Activated naive CD4-positive, alpha-beta T cell treated with anti-CD3 and anti-CD28 coated beads, Interleukin-2, amount 10 ng/mL, durations not matched to agents 5 hours and 36 hours (primary cell): Measurements from ENCODE around the gene TMEM255B. TPM values are rescaled to one million over a fixed set of nuclear protein-coding genes. Genes with fewer than 3 reads are reported as not detected.

ENCODE experiments used
- total RNA-seq, 2 experiments: library from RNA; stranded (reverse); gene quantifications; one replicate each; pipeline ENCODE4 v1.2.3, GENCODE V29; 2021

TMEM255B gene
- 1 to 10 TPM; 1.0 TPM for total RNA-seq

DNA sequence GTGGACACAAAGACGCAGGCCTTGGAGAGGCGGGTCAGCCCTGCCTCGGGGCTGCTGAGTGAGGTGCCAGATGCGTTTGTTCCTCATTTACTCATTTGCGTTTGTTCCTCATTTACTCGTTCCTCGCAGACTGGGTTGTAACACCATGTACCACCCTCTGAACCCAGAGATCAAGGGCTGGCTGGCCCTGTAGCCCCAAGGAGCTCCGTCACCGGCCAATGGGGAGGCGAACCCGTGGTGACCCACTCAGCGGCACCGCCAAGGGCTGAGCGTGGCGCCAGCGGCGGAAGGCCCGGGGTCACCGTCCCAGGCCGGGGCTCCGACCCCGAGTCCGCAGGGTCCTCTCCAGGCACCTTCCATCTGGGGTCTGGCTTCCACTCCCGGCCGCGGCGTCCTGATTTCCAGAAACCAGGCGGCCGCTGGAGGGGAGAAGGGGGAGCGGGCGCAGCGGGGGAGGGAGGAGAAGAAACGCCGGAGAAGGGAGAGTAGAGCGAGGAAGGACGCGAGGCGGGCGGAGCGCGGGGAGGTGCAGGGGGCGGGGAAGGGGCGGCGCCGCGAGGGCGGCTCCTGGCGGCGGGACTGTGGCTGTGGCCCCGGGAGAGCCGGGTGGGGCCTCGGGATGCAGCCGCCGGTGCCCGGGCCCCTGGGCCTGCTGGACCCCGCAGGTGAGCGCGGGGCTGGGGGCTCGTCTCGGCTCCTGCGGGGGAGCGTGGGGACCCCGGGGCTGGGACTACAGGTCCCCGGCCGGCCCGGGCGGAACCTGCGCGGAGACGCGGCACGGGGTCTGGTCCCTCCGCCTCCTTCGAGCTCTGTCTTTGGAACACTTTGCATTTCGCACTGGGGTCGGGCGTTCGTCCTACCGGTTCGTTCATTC is at the start of gene TMEM255B:
TMEM255B (plus strand) TSS at position 576 of the 874 bp plus-strand sequence; CDS start at position 620, 44 bp downstream.

DNA sequence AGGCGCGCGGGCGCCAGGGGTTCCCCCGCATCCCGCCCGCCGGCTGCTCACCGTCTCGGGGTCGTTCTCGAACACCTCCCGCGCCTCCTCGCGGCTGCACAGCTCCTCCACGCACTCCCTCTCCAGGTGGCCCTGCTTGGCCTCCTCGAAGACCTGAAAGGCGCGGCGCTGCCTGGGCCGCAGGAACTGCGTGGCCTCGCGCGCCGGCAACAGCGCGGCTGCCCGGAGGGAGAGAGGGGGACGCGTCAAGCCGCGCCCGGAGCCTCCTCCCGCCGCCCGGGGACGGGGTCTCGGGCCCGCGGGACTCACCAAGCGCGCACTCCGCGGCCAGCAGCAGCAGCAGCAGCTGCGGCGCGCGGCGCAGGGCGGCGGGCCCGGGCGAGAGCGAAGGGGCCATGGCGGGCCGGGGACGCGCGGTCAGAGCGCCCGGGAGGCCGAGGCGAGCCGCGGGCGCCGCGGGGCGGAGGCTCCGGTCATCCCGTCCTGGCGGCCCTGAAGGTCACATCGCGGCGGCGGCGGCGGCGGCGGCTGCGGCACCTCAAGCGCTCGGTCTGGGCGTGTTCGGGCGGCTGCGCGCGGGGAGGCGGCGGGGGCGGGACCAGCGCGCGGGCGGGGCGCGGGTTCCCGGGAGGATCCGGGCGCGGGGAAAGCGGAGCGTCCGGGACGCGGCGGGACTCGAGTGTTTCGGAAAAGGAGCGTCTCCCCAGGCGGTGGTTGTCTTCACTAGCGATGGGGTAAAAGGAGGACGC is 104.7 kb downstream of the TMEM255B start, which contains the start of gene GAS6:
GAS6 (minus strand) TSS at position 553 of the 749 bp plus-strand sequence; CDS start at position 397, 156 bp downstream.

Other genes starting within 250 kb of the TMEM255B start
- 100 to 1,000 TPM; 128 to 131 TPM for gene TFDP1, start 174.5 kb upstream of the TMEM255B start, total RNA-seq
- gene ATP4B, start 101.0 kb upstream of the TMEM255B start, total RNA-seq: not detected
- gene GRK1, start 92.0 kb upstream of the TMEM255B start, total RNA-seq: not detected
- gene GAS6, start 104.8 kb downstream of the TMEM255B start, total RNA-seq: 1 to 10 TPM; 3.0 to 3.5 TPM
- 1 to 10 TPM; 7.2 to 7.9 TPM for gene C13orf46, start 214.8 kb downstream of the TMEM255B start, total RNA-seq